HUES48 (cell line): ENCODE results near the gene DLL4.

ENCODE experiments used
- H3K27ac ChIP-seq: one replicate; pipeline ENCODE4 v1.7.0; 2013; ENCODE audit warnings: low read depth, low read length, inconsistent platforms
- H3K27me3 ChIP-seq: 2 replicates; pipeline ENCODE4 v1.6.1; 2013; ENCODE audit warnings: mild to moderate bottlenecking, low read length; ENCODE audit not compliant: control insufficient read depth, insufficient read depth
- H3K36me3 ChIP-seq: 2 replicates; pipeline ENCODE4 v1.6.1; 2013; ENCODE audit warnings: low read length; ENCODE audit not compliant: control insufficient read depth, insufficient read depth
- H3K4me1 ChIP-seq: 2 replicates; pipeline ENCODE4 v1.6.1; 2013; ENCODE audit warnings: mild to moderate bottlenecking, low read length; ENCODE audit not compliant: control insufficient read depth, insufficient read depth
- H3K4me3 ChIP-seq: 2 replicates; pipeline ENCODE4 v1.5.1; 2013; ENCODE audit warnings: mild to moderate bottlenecking, low read depth, low read length
- H3K9ac ChIP-seq: 2 replicates; pipeline ENCODE4 v1.6.1; 2013; ENCODE audit warnings: mild to moderate bottlenecking, low read depth, low read length, moderate library complexity
- H3K9me3 ChIP-seq: 2 replicates; pipeline ENCODE4 v1.6.1; 2013; ENCODE audit warnings: low read length; ENCODE audit not compliant: control insufficient read depth, insufficient read depth

Gene DLL4

GRCh38 chr15:40928821-40929659 lies at the start of gene DLL4:
Gene DLL4 (plus strand): TSS chr15:40929340. CDS start chr15:40929669, 329 bp downstream.
- no peak within 1 kb of the TSS for H3K9ac ChIP-seq
- H3K27me3 ChIP-seq: peaks cover 93% of the 10 kb centered on the region
- H3K27ac ChIP-seq: no peak within 1 kb of the TSS
- no peaks in the 10 kb centered on the region for H3K9me3 ChIP-seq
- H3K4me3 ChIP-seq: peak within 1 kb of the TSS; percentile 64
- H3K4me1 ChIP-seq: peaks cover 27% of the 10 kb centered on the region
- no peaks in the 10 kb centered on the region for H3K36me3 ChIP-seq

GRCh38 chr15:40879609-40880008 lies 49.5 kb upstream of the DLL4 start:
- H3K9me3 ChIP-seq: no peaks in the 10 kb centered on the region
- no peak overlapping the region for H3K27ac ChIP-seq
- H3K36me3 ChIP-seq: no peaks in the 10 kb centered on the region
- H3K27me3 ChIP-seq: no peaks in the 10 kb centered on the region
- H3K9ac ChIP-seq: no peak overlapping the region
- no peak overlapping the region for H3K4me3 ChIP-seq
- no peaks in the 10 kb centered on the region; the same call in 1 of the 2 replicates for H3K4me1 ChIP-seq

- Histone ChIP-seq H3K4me1 (no peaks in the 10 kb centered on the region), H3K9ac (no peak overlapping the region), H3K36me3 (no peaks in the 10 kb centered on the region), H3K27ac (no peak overlapping the region), H3K9me3 (no peaks in the 10 kb centered on the region), H3K27me3 (no peaks in the 10 kb centered on the region), H3K4me3 (no peak overlapping the region)
Measured at GRCh38 chr15:40881351-40881750, 47.8 kb upstream of the DLL4 start.

GRCh38 chr15:40886586-40886985 lies 42.6 kb upstream of the DLL4 start:
- H3K9ac ChIP-seq: no peak overlapping the region
- no peaks in the 10 kb centered on the region for H3K9me3 ChIP-seq
- H3K4me3 ChIP-seq: no peak overlapping the region
- no peak overlapping the region for H3K27ac ChIP-seq
- no peaks in the 10 kb centered on the region for H3K36me3 ChIP-seq
- H3K4me1 ChIP-seq: no peaks in the 10 kb centered on the region
- H3K27me3 ChIP-seq: no peaks in the 10 kb centered on the region

GRCh38 chr15:40889112-40889511 lies 40.0 kb upstream of the DLL4 start:
- Histone ChIP-seq H3K27me3 (peaks cover 5% of the 10 kb centered on the region), H3K36me3 (no peaks in the 10 kb centered on the region), H3K27ac (no peak overlapping the region), H3K4me1 (peaks cover 5% of the 10 kb centered on the region; the same call in 1 of the 2 replicates), H3K4me3 (no peak overlapping the region), H3K9me3 (no peaks in the 10 kb centered on the region), H3K9ac (no peak overlapping the region)

- H3K4me3 ChIP-seq: no peak overlapping the region
- peaks cover 6% of the 10 kb centered on the region for H3K36me3 ChIP-seq
- no peak overlapping the region for H3K9ac ChIP-seq
- peaks cover 5% of the 10 kb centered on the region for H3K27me3 ChIP-seq
- no peaks in the 10 kb centered on the region for H3K9me3 ChIP-seq
- H3K27ac ChIP-seq: no peak overlapping the region
- peaks cover 10% of the 10 kb centered on the region for H3K4me1 ChIP-seq
Measured at GRCh38 chr15:40891138-40891537, 38.0 kb upstream of the DLL4 start.

GRCh38 chr15:40891810-40892446 lies 37.2 kb upstream of the DLL4 start:
- Histone ChIP-seq H3K9me3 (no peaks in the 10 kb centered on the region), H3K9ac (no peak overlapping the region), H3K4me3 (no peak overlapping the region), H3K36me3 (peaks cover 12% of the 10 kb centered on the region), H3K4me1 (peaks cover 10% of the 10 kb centered on the region), H3K27ac (no peak overlapping the region), H3K27me3 (peaks cover 5% of the 10 kb centered on the region)

- H3K4me1 ChIP-seq: peaks cover 10% of the 10 kb centered on the region
- H3K36me3 ChIP-seq: peaks cover 18% of the 10 kb centered on the region
- H3K4me3 ChIP-seq: no peak overlapping the region
- H3K27me3 ChIP-seq: peaks cover 5% of the 10 kb centered on the region
- no peak overlapping the region for H3K9ac ChIP-seq
- H3K9me3 ChIP-seq: no peaks in the 10 kb centered on the region
- H3K27ac ChIP-seq: no peak overlapping the region
Measured at GRCh38 chr15:40892447-40893012, 36.6 kb upstream of the DLL4 start.

GRCh38 chr15:40893019-40893670 lies 36.0 kb upstream of the DLL4 start:
- no peak overlapping the region for H3K4me3 ChIP-seq
- no peak overlapping the region for H3K9ac ChIP-seq
- peaks cover 10% of the 10 kb centered on the region for H3K4me1 ChIP-seq
- no peaks in the 10 kb centered on the region for H3K9me3 ChIP-seq
- H3K27me3 ChIP-seq: peaks cover 5% of the 10 kb centered on the region
- H3K27ac ChIP-seq: no peak overlapping the region
- peaks cover 21% of the 10 kb centered on the region for H3K36me3 ChIP-seq

- Histone ChIP-seq H3K4me1 (peaks cover 10% of the 10 kb centered on the region), H3K9ac (peak within 1 kb of the TSS; percentile 74), H3K27ac (peak within 1 kb of the TSS; percentile 91), H3K4me3 (peak within 1 kb of the TSS; percentile 87), H3K36me3 (peaks cover 29% of the 10 kb centered on the region), H3K27me3 (peaks cover 5% of the 10 kb centered on the region), H3K9me3 (no peaks in the 10 kb centered on the region)
Measured at GRCh38 chr15:40893733-40894680, 35.1 kb upstream of the DLL4 start, which contains the start of gene VPS18. Gene VPS18 (plus strand): TSS chr15:40894450. CDS start chr15:40894769, 319 bp downstream.
